K562 (cell line): ENCODE data around the gene HRAS. TPM values are rescaled to one million over a fixed set of nuclear protein-coding genes. Genes with fewer than 3 reads are reported as not detected.

Source experiments
- ATF1 ChIP-seq, 2 experiments: fragments of 450-650 bp in 1 of 2; IDR thresholded peaks; 2 replicates each; pipeline ENCODE4 v1.6.1; 2016; ENCODE audit warnings: missing compliant biosample characterization in 1 of 2, missing genetic modification characterization in 1 of 2
- C11orf30 ChIP-seq: fragments of 450-650 bp; IDR thresholded peaks from 2 replicates; pipeline ENCODE4 v1.6.1; 2016; ENCODE audit warnings: low read depth, mild to moderate bottlenecking
- CBX1 ChIP-seq: sonication (generic); IDR thresholded peaks from 2 replicates; pipeline ENCODE4 v1.6.1; 2016; ENCODE audit warnings: antibody characterized with exemption, low read depth, mild to moderate bottlenecking
- DDX20 ChIP-seq: fragments of 450-650 bp; IDR thresholded peaks from 2 replicates; pipeline ENCODE4 v1.6.1; 2016; ENCODE audit warnings: missing genetic modification characterization, low read depth, mild to moderate bottlenecking, missing compliant biosample characterization, moderate library complexity
- DMBX1 ChIP-seq: fragments of 250-450 bp; sonication (Bioruptor Pico); IDR thresholded peaks from 2 replicates; pipeline ENCODE4 v1.8.0; 2022; ENCODE audit warnings: inconsistent platforms, mild to moderate bottlenecking, moderate library complexity, borderline replicate concordance
- ESRRA ChIP-seq: fragments of 450-650 bp; IDR thresholded peaks from 2 replicates; pipeline ENCODE4 v1.6.1; 2014; ENCODE audit warnings: low read depth, mild to moderate bottlenecking, moderate library complexity, borderline replicate concordance
- HDAC3 ChIP-seq: fragments of 450-650 bp; IDR thresholded peaks from 2 replicates; pipeline ENCODE4 v1.6.1; 2018; ENCODE audit warnings: borderline replicate concordance, mild to moderate bottlenecking, moderate library complexity; ENCODE audit not compliant: partially characterized antibody
- HMG20A ChIP-seq: fragments of 450-650 bp; formaldehyde crosslinking; conservative IDR thresholded peaks from 2 replicates; pipeline ENCODE4 v1.4.0; 2020; ENCODE audit warnings: mild to moderate bottlenecking, mixed read lengths
- NCOA1 ChIP-seq: fragments of 450-650 bp; IDR thresholded peaks from 2 replicates; pipeline ENCODE4 v1.6.1; 2016; ENCODE audit warnings: low read depth
- NEUROD1 ChIP-seq: fragments of 150-350 bp; IDR thresholded peaks from 2 replicates; pipeline ENCODE4 v1.6.1; 2014; ENCODE audit warnings: borderline replicate concordance, low read length, low read depth; ENCODE audit not compliant: partially characterized antibody
- PATZ1 ChIP-seq: fragments of 250-450 bp; sonication (Bioruptor Pico); IDR thresholded peaks from 2 replicates; pipeline ENCODE4 v1.5.0; 2020; ENCODE audit warnings: mild to moderate bottlenecking, borderline replicate concordance
- POLR2AphosphoS5 ChIP-seq: IDR thresholded peaks from 2 replicates; pipeline ENCODE4 v1.6.1; 2011; ENCODE audit warnings: mild to moderate bottlenecking, low read depth, low read length, moderate library complexity; ENCODE audit not compliant: control insufficient read depth, insufficient read depth
- POLR2B ChIP-seq: fragments of 450-650 bp; IDR thresholded peaks from 2 replicates; pipeline ENCODE4 v1.6.1; 2018; ENCODE audit warnings: low read depth; ENCODE audit not compliant: partially characterized antibody
- RBM14 ChIP-seq: fragments of 200-400 bp; formaldehyde crosslinking; IDR thresholded peaks from 2 replicates; pipeline ENCODE4 v1.6.1; 2018; ENCODE audit warnings: low read depth, mild to moderate bottlenecking, low read length, moderate library complexity, borderline replicate concordance; ENCODE audit not compliant: insufficient read depth
- TAF15 ChIP-seq: fragments of 200-400 bp; formaldehyde crosslinking; IDR thresholded peaks from 2 replicates; pipeline ENCODE4 v1.6.1; 2017; ENCODE audit warnings: mild to moderate bottlenecking, low read depth, low read length, moderate library complexity
- TCF3 ChIP-seq: sonication (generic); formaldehyde crosslinking; IDR thresholded peaks from 2 replicates; pipeline ENCODE4 v1.4.0; 2020; ENCODE audit warnings: mild to moderate bottlenecking, missing genetic modification reagents
- TSHZ1 ChIP-seq: fragments of 250-450 bp; sonication (Bioruptor Pico); IDR thresholded peaks from 2 replicates; pipeline ENCODE4 v1.4.0; 2020; ENCODE audit warnings: mild to moderate bottlenecking, moderate library complexity
- USF1 ChIP-seq: sonication (generic); formaldehyde crosslinking; IDR thresholded peaks from 2 replicates; pipeline ENCODE4 v1.9.0; 2022; ENCODE audit warnings: mild to moderate bottlenecking, missing genetic modification reagents
- ZNF398 ChIP-seq: fragments of 250-450 bp; sonication (Bioruptor Pico); IDR thresholded peaks from 2 replicates; pipeline ENCODE4 v1.8.0; 2021; ENCODE audit warnings: moderate library complexity, mild to moderate bottlenecking, inconsistent platforms
- polyA plus RNA-seq, 8 experiments: library from polyadenylated mRNA; depleted of rRNA in 4 of 8; stranded (reverse) in 5 of 8; unstranded in 3 of 8; fragments of >200 nt; fragmentation: Nextera tagmentation in 2 of 8; fragmentation: Illumina TruSeq in 1 of 8; extraction: Ambion mirVana in 2 of 8; extraction: Trizol in 1 of 8; gene quantifications; 2 replicates each; pipeline versions ENCODE4 v1.2.1 to v1.2.3, GENCODE V29; 2011 to 2014; ENCODE audit warnings: inconsistent platforms in 1 of 8, missing spikeins in 1 of 8
- total RNA-seq, 7 experiments: library from RNA; depleted of rRNA in 6 of 7; stranded (reverse); fragments of >200 nt in 6 of 7; fragmentation: Illumina TruSeq in 2 of 7; extraction: Trizol in 2 of 7; gene quantifications; 2 replicates each; pipeline versions ENCODE4 v1.2.1 to v1.2.3, GENCODE V29; 2011 to 2021; ENCODE audit warnings: low replicate concordance in 1 of 7

Gene HRAS
- total and polyA plus RNA-seq, 9 of the 15 experiments (the other 6 are each of a cell fraction or from before 2014, with no cell fraction given) = 2.8 to 73.5 (median 29.6) TPM

GRCh38 chr11:575996-576768, 40.8 kb upstream of the HRAS start, which contains the start of gene PHRF1 (continued):
- TF ChIP-seq USF1 (CRISPR knock-in tag) (no peak), TSHZ1 (no peak), ESRRA (peak; percentile 68), POLR2B (peak; percentile 28), PATZ1 (CRISPR knock-in tag) (no peak), CBX1 (no peak), POLR2AphosphoS5 (peak; percentile 84; the same call in 1 of the 2 replicates), DMBX1 (CRISPR knock-in tag) (no peak), DDX20 (tag) (no peak), C11orf30 (peak; percentile 84), NEUROD1 (peak; percentile 55), TAF15 (no peak), NCOA1 (peak; percentile 83), HMG20A (CRISPR knock-in tag) (no peak), TCF3 (CRISPR knock-in tag) (no peak), ATF1 (CRISPR knock-in tag; IDR thresholded peaks at IDR 0.05) (no peak), ATF1 (tag; IDR thresholded peaks at IDR 0.05) (peak; percentile 53; the same call in 1 of the 2 replicates), HDAC3 (no peak), RBM14 (no peak), ZNF398 (CRISPR knock-in tag) (no peak)
